A673 (cell line): ENCODE results near the gene ITPKB. TPM values are rescaled to one million over a fixed set of nuclear protein-coding genes. Genes with fewer than 3 reads are reported as not detected.

Source experiments
- BruUV-seq: library from RNA; stranded (reverse); fragments of 400-500 nt; replicated peaks from 2 replicates; lab custom pipeline; 2021; lab: Mats Ljungman, UMichigan
- CTCF ChIA-PET: fragments of 300-600 bp; sonication (Branson Sonifier 250); formaldehyde crosslinking; loops from one replicate; lab custom pipeline; 2022; ENCODE audit warnings: antibody characterized with exemption; lab: Charles Lee
- POLR2A ChIA-PET: fragments of 300-600 bp; sonication (Branson Sonifier 250); formaldehyde crosslinking; loops from one replicate; lab custom pipeline; 2022; ENCODE audit warnings: antibody characterized with exemption; ENCODE audit not compliant: low non-redundant PET; lab: Charles Lee
- DNase-seq: peaks from one replicate; pipeline ENCODE4 v3.0.0-alpha.2; 2015; ENCODE audit warnings: low spot score
- H3K27ac ChIP-seq: fragments of 200-600 bp; sonication (generic); 2 replicates; pipeline ENCODE4 v1.5.1; 2016; ENCODE audit warnings: mixed run types, low read depth, mild to moderate bottlenecking, mixed read lengths, antibody characterized with exemption, low read length; ENCODE audit not compliant: poor library complexity, severe bottlenecking
- H3K27me3 ChIP-seq: fragments of 200-600 bp; sonication (generic); replicated peaks from 2 replicates; pipeline ENCODE4 v1.6.1; 2017; ENCODE audit warnings: mixed run types, low read depth, mild to moderate bottlenecking, mixed read lengths, antibody characterized with exemption, low read length; ENCODE audit not compliant: insufficient read depth, poor library complexity
- H3K36me3 ChIP-seq: fragments of 200-600 bp; sonication (generic); 2 replicates; pipeline ENCODE4 v1.6.1; 2016; ENCODE audit warnings: mixed run types, mild to moderate bottlenecking, mixed read lengths, antibody characterized with exemption, low read length; ENCODE audit not compliant: insufficient read depth, poor library complexity, severe bottlenecking
- H3K4me1 ChIP-seq: fragments of 200-600 bp; sonication (generic); 2 replicates; pipeline ENCODE4 v1.6.1; 2017; ENCODE audit warnings: mixed run types, mild to moderate bottlenecking, mixed read lengths, antibody characterized with exemption, low read length; ENCODE audit not compliant: insufficient read depth, poor library complexity, severe bottlenecking
- H3K4me3 ChIP-seq: fragments of 200-600 bp; sonication (generic); 2 replicates; pipeline ENCODE4 v1.5.1; 2016; ENCODE audit warnings: low read depth, mixed run types, mild to moderate bottlenecking, mixed read lengths, low read length; ENCODE audit not compliant: poor library complexity, severe bottlenecking
- H3K9me3 ChIP-seq: fragments of 200-600 bp; sonication (generic); 2 replicates; pipeline ENCODE4 v1.6.1; 2016; ENCODE audit warnings: mixed run types, low read depth, mild to moderate bottlenecking, mixed read lengths, antibody characterized with exemption, low read length; ENCODE audit not compliant: poor library complexity, severe bottlenecking
- CTCF ChIP-seq: fragments of 300-800, 200-600 bp; sonication (generic); conservative IDR thresholded peaks from 2 replicates; pipeline ENCODE4 v1.5.1; 2017; ENCODE audit warnings: low read depth, mild to moderate bottlenecking, antibody characterized with exemption, low read length, moderate library complexity, mixed read lengths
- EZH2 ChIP-seq: fragments of 200-600 bp; sonication (generic); IDR thresholded peaks from 2 replicates; pipeline ENCODE4 v1.6.1; 2017; ENCODE audit warnings: borderline replicate concordance, low read depth, mild to moderate bottlenecking, mixed read lengths, antibody characterized with exemption, low read length; ENCODE audit not compliant: poor library complexity, severe bottlenecking
- intact Hi-C: fragments of 100-400 bp; cut with micrococcal nuclease; formaldehyde crosslinking; loops from one replicate; pipeline ENCODE4 v1.10.0; 2022; ENCODE audit not compliant: unreplicated experiment
- total RNA-seq: library from RNA; stranded (reverse); gene quantifications from 2 replicates; pipeline ENCODE4 v1.2.3, GENCODE V29; 2021

The ITPKB gene
- total RNA-seq, 1 experiment from 2014 or later: 14.1 TPM

- intact Hi-C loops: no loop called here
- no peak overlapping the region for H3K27ac ChIP-seq
- no peaks in the 10 kb centered on the region for H3K36me3 ChIP-seq
- no peaks in the 10 kb centered on the region for H3K9me3 ChIP-seq
- TF ChIP-seq EZH2: no peak
- TF ChIP-seq CTCF: no peak
- no peak for DNase-seq
- no peak overlapping the region for H3K4me3 ChIP-seq
- no TSS peak for BruUV-seq
- CTCF ChIA-PET: no interaction called here
- POLR2A ChIA-PET: no interaction called here
- H3K4me1 ChIP-seq: peaks cover 47% of the 10 kb centered on the region
- H3K27me3 ChIP-seq: no peaks in the 10 kb centered on the region
Observed at GRCh38 chr1:226657895-226658545, 81.1 kb downstream of the ITPKB start.

- H3K4me3 ChIP-seq: no peak overlapping the region
- no peaks in the 10 kb centered on the region for H3K27me3 ChIP-seq
- H3K36me3 ChIP-seq: no peaks in the 10 kb centered on the region
- peaks cover 35% of the 10 kb centered on the region for H3K4me1 ChIP-seq
- DNase-seq: no peak
- intact Hi-C loops: no loop called here
- H3K27ac ChIP-seq: no peak overlapping the region
- ChIA-PET POLR2A (no interaction called here), CTCF (no interaction called here)
- no peaks in the 10 kb centered on the region for H3K9me3 ChIP-seq
- BruUV-seq: no TSS peak
- TF ChIP-seq EZH2 (no peak), CTCF (no peak)
Observed at GRCh38 chr1:226656601-226657277, 82.3 kb downstream of the ITPKB start.

- no TSS peak for BruUV-seq
- CTCF ChIA-PET: no interaction called here
- peaks cover 33% of the 10 kb centered on the region for H3K4me1 ChIP-seq
- intact Hi-C loops: no loop called here
- DNase-seq: no peak
- H3K36me3 ChIP-seq: no peaks in the 10 kb centered on the region
- POLR2A ChIA-PET: no interaction called here
- no peaks in the 10 kb centered on the region for H3K9me3 ChIP-seq
- no peak overlapping the region for H3K4me3 ChIP-seq
- TF ChIP-seq CTCF (no peak), EZH2 (no peak)
- H3K27me3 ChIP-seq: no peaks in the 10 kb centered on the region
- no peak overlapping the region for H3K27ac ChIP-seq
Observed at GRCh38 chr1:226656201-226656600, 82.9 kb downstream of the ITPKB start.
